SU-DHL-6 (cell line): ENCODE measurements around the gene NPAS3.

Source experiments
- EZH2phosphoT487 ChIP-seq: fragments of 200-600 bp; sonication (generic), shearing (Covaris generic); conservative IDR thresholded peaks from 2 replicates; pipeline ENCODE4 v1.6.1; 2018; ENCODE audit warnings: mild to moderate bottlenecking, antibody characterized with exemption, low read length, moderate library complexity, mixed read lengths
- TF ChIP-seq, protein P1 (sequence below): fragments of 200-600 bp; sonication (generic); IDR thresholded peaks from one replicate; pipeline ENCODE4 v1.5.1; 2017; ENCODE audit warnings: antibody characterized with exemption, mild to moderate bottlenecking, low read length, moderate library complexity; ENCODE audit not compliant: insufficient read depth, poor library complexity, severe bottlenecking

- TF ChIP-seq, protein P1, sequence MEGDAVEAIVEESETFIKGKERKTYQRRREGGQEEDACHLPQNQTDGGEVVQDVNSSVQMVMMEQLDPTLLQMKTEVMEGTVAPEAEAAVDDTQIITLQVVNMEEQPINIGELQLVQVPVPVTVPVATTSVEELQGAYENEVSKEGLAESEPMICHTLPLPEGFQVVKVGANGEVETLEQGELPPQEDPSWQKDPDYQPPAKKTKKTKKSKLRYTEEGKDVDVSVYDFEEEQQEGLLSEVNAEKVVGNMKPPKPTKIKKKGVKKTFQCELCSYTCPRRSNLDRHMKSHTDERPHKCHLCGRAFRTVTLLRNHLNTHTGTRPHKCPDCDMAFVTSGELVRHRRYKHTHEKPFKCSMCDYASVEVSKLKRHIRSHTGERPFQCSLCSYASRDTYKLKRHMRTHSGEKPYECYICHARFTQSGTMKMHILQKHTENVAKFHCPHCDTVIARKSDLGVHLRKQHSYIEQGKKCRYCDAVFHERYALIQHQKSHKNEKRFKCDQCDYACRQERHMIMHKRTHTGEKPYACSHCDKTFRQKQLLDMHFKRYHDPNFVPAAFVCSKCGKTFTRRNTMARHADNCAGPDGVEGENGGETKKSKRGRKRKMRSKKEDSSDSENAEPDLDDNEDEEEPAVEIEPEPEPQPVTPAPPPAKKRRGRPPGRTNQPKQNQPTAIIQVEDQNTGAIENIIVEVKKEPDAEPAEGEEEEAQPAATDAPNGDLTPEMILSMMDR = no peak
- no peak for TF ChIP-seq EZH2phosphoT487
These were observed 631.4 kb downstream of the NPAS3 start for GRCh38 chr14:33569821-33570687.
